Measurements from ENCODE around the gene SMPD3.

SMPD3 gene

GRCh38 chr16:68445458-68445857 lies 2.9 kb downstream of the SMPD3 start:
- Histone ChIP-seq H3K27me3 (ENCODE audit: control insufficient read depth in 5 of 5, insufficient read depth in 4 of 5, low read length in 5 of 5) (peaks cover 0 to 22% (median 10%) of the 10 kb centered on the region in 5 donors), H3K9me3 (ENCODE audit: control insufficient read depth in 5 of 5, low read length in 5 of 5) (no peaks in the 10 kb centered on the region), H3K9ac (ENCODE audit: low read length in 5 of 5) (no peak overlapping the region), H3K27ac (ENCODE audit: low read depth, low read length) (no peak overlapping the region), H3K4me1 (ENCODE audit: control insufficient read depth in 5 of 5, insufficient read depth in 5 of 5, low read length in 5 of 5) (peaks cover 0 to 29% (median 18%) of the 10 kb centered on the region in 5 donors), H3K36me3 (ENCODE audit: control insufficient read depth in 5 of 5, insufficient read depth in 5 of 5, low read length in 5 of 5) (no peaks in the 10 kb centered on the region), H3K4me3 (ENCODE audit: low read depth in 1 of 5, low read length in 5 of 5) (no peak overlapping the region)

GRCh38 chr16:68444056-68444657 lies 4.2 kb downstream of the SMPD3 start:
- Histone ChIP-seq H3K27ac (ENCODE audit: low read depth, low read length) (no peak overlapping the region), H3K36me3 (ENCODE audit: control insufficient read depth in 5 of 5, insufficient read depth in 5 of 5, low read length in 5 of 5) (no peaks in the 10 kb centered on the region), H3K9me3 (ENCODE audit: control insufficient read depth in 5 of 5, low read length in 5 of 5) (no peaks in the 10 kb centered on the region), H3K4me3 (ENCODE audit: low read depth in 1 of 5, low read length in 5 of 5) (no peak overlapping the region), H3K9ac (ENCODE audit: low read length in 5 of 5) (no peak overlapping the region), H3K4me1 (ENCODE audit: control insufficient read depth in 5 of 5, insufficient read depth in 5 of 5, low read length in 5 of 5) (peaks cover 0 to 27% (median 18%) of the 10 kb centered on the region in 5 donors), H3K27me3 (ENCODE audit: control insufficient read depth in 5 of 5, insufficient read depth in 4 of 5, low read length in 5 of 5) (peaks cover 0 to 25% (median 10%) of the 10 kb centered on the region in 5 donors)

DNA sequence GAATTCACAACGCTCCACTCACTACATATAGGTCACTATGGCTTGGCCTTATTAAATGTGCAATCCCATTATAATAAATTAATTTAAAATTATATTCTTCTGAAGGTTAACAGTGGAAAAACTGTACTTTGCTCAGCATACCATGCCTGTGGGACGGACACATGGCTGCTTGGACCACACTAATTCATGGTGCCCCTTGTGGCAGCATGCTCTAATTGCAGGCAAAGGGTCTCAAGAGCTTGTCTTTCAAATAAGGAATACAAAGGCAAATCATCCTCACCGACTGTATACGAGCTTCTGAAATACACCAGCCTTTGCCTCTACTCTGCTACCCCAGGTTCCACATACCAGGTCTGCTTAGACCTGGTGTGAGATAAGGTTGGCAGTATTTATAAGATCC lies 11.7 kb downstream of the SMPD3 start:
- Histone ChIP-seq H3K27me3 (ENCODE audit: control insufficient read depth in 5 of 5, insufficient read depth in 4 of 5, low read length in 5 of 5) (peaks cover 0 to 7% (median 3%) of the 10 kb centered on the region in 5 donors), H3K9me3 (ENCODE audit: control insufficient read depth in 5 of 5, low read length in 5 of 5) (peaks cover 0 to 5% (median 3%) of the 10 kb centered on the region in 5 donors), H3K27ac (ENCODE audit: low read depth, low read length) (no peak overlapping the region), H3K9ac (ENCODE audit: low read length in 5 of 5) (no peak overlapping the region), H3K4me1 (ENCODE audit: control insufficient read depth in 5 of 5, insufficient read depth in 5 of 5, low read length in 5 of 5) (no peaks in the 10 kb centered on the region), H3K4me3 (ENCODE audit: low read depth in 1 of 5, low read length in 5 of 5) (no peak overlapping the region), H3K36me3 (ENCODE audit: control insufficient read depth in 5 of 5, insufficient read depth in 5 of 5, low read length in 5 of 5) (no peaks in the 10 kb centered on the region)

- H3K9ac ChIP-seq (ENCODE audit: low read length in 5 of 5), result no peak overlapping the region
These were observed 13.6 kb downstream of the SMPD3 start for GRCh38 chr16:68434624-68435210.

GRCh38 chr16:68433316-68433715 lies 15.0 kb downstream of the SMPD3 start:
- peaks cover 0 to 4% (median 0%) of the 10 kb centered on the region in 5 donors for H3K27me3 ChIP-seq (ENCODE audit: control insufficient read depth in 5 of 5, insufficient read depth in 4 of 5, low read length in 5 of 5)
- no peak overlapping the region for H3K27ac ChIP-seq (ENCODE audit: low read depth, low read length)
- no peaks in the 10 kb centered on the region for H3K4me1 ChIP-seq (ENCODE audit: control insufficient read depth in 5 of 5, insufficient read depth in 5 of 5, low read length in 5 of 5)
- H3K9me3 ChIP-seq (ENCODE audit: control insufficient read depth in 5 of 5, low read length in 5 of 5), result peaks cover 0 to 5% (median 3%) of the 10 kb centered on the region in 5 donors
- no peak overlapping the region for H3K9ac ChIP-seq (ENCODE audit: low read length in 5 of 5)
- no peak overlapping the region for H3K4me3 ChIP-seq (ENCODE audit: low read depth in 1 of 5, low read length in 5 of 5)
- H3K36me3 ChIP-seq (ENCODE audit: control insufficient read depth in 5 of 5, insufficient read depth in 5 of 5, low read length in 5 of 5), result no peaks in the 10 kb centered on the region

More at GRCh38 chr16:68434624-68435210, 13.6 kb downstream of the SMPD3 start:
- peaks cover 0 to 5% (median 3%) of the 10 kb centered on the region in 5 donors for H3K9me3 ChIP-seq (ENCODE audit: control insufficient read depth in 5 of 5, low read length in 5 of 5)
- H3K27me3 ChIP-seq (ENCODE audit: control insufficient read depth in 5 of 5, insufficient read depth in 4 of 5, low read length in 5 of 5), result peaks cover 0 to 4% (median 1%) of the 10 kb centered on the region in 5 donors
- no peaks in the 10 kb centered on the region for H3K4me1 ChIP-seq (ENCODE audit: control insufficient read depth in 5 of 5, insufficient read depth in 5 of 5, low read length in 5 of 5)
- no peaks in the 10 kb centered on the region for H3K36me3 ChIP-seq (ENCODE audit: control insufficient read depth in 5 of 5, insufficient read depth in 5 of 5, low read length in 5 of 5)
- no peak overlapping the region for H3K4me3 ChIP-seq (ENCODE audit: low read depth in 1 of 5, low read length in 5 of 5)
- H3K27ac ChIP-seq (ENCODE audit: low read depth, low read length), result no peak overlapping the region

DNA sequence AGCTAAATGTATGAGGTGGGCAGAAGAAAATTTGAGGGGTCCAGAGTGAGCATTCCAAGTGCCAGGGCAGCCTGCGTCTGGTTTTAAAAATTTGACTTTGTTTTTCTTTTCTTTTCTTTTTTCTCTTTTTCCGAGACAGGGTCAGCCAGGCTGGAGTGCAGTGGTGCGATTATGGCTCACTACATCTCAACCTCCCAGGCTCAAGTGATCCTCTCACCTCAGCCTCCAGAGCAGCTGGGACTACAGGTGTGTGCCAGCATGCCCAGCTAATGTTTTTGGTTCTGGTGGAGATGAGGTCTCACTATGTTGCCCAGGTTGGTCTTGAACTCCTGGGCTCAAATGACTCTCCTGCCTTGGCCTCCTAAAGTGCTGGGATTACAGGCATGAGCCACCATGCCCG lies 15.6 kb downstream of the SMPD3 start:
- peaks cover 0 to 5% (median 3%) of the 10 kb centered on the region in 5 donors for H3K9me3 ChIP-seq (ENCODE audit: control insufficient read depth in 5 of 5, low read length in 5 of 5)
- H3K4me1 ChIP-seq (ENCODE audit: control insufficient read depth in 5 of 5, insufficient read depth in 5 of 5, low read length in 5 of 5), result no peaks in the 10 kb centered on the region
- no peak overlapping the region for H3K4me3 ChIP-seq (ENCODE audit: low read depth in 1 of 5, low read length in 5 of 5)
- no peak overlapping the region for H3K27ac ChIP-seq (ENCODE audit: low read depth, low read length)
- no peaks in the 10 kb centered on the region for H3K36me3 ChIP-seq (ENCODE audit: control insufficient read depth in 5 of 5, insufficient read depth in 5 of 5, low read length in 5 of 5)
- no peak overlapping the region for H3K9ac ChIP-seq (ENCODE audit: low read length in 5 of 5)
- H3K27me3 ChIP-seq (ENCODE audit: control insufficient read depth in 5 of 5, insufficient read depth in 4 of 5, low read length in 5 of 5), result no peaks in the 10 kb centered on the region

- Histone ChIP-seq H3K36me3 (ENCODE audit: control insufficient read depth in 5 of 5, insufficient read depth in 5 of 5, low read length in 5 of 5) (no peaks in the 10 kb centered on the region), H3K4me1 (ENCODE audit: control insufficient read depth in 5 of 5, insufficient read depth in 5 of 5, low read length in 5 of 5) (no peaks in the 10 kb centered on the region), H3K27ac (ENCODE audit: low read depth, low read length) (no peak overlapping the region), H3K27me3 (ENCODE audit: control insufficient read depth in 5 of 5, insufficient read depth in 4 of 5, low read length in 5 of 5) (no peaks in the 10 kb centered on the region), H3K9ac (ENCODE audit: low read length in 5 of 5) (no peak overlapping the region), H3K4me3 (ENCODE audit: low read depth in 1 of 5, low read length in 5 of 5) (no peak overlapping the region), H3K9me3 (ENCODE audit: control insufficient read depth in 5 of 5, low read length in 5 of 5) (no peaks in the 10 kb centered on the region)
These were observed 19.0 kb downstream of the SMPD3 start for GRCh38 chr16:68429076-68429854.

DNA sequence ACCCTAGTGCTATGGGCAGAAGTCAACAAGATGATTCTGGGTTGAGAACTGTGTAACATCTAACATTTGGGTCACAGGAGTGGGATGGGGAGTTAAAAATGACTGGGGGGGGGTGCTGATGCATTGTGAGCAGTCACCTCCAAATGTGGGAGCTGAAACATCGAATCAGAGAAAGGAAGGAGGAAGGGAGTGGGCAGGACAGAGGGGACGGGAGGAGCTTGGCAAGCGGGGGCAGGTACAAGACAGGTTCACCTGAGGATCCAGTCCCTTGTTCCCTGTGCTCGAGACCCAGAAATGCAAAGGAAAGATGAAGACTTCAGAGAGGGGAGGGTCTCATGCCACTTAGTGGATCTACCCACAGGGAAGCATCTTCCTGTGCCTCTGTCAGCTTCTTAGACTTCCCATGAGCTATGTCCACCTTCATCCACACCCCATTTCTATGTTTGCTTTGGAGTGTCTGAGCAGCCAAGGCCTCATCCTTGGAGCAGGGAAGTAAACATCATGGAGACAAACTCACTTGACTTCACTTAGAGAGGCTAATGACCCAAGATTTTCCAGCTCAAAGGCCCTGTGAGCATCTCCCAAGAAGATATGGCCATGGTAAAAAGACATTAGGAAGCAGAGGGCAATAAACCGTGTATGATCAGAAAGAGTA lies 20.5 kb downstream of the SMPD3 start:
- Histone ChIP-seq H3K9me3 (ENCODE audit: control insufficient read depth in 5 of 5, low read length in 5 of 5) (no peaks in the 10 kb centered on the region), H3K27me3 (ENCODE audit: control insufficient read depth in 5 of 5, insufficient read depth in 4 of 5, low read length in 5 of 5) (no peaks in the 10 kb centered on the region), H3K27ac (ENCODE audit: low read depth, low read length) (no peak overlapping the region), H3K9ac (ENCODE audit: low read length in 5 of 5) (no peak overlapping the region), H3K4me1 (ENCODE audit: control insufficient read depth in 5 of 5, insufficient read depth in 5 of 5, low read length in 5 of 5) (no peaks in the 10 kb centered on the region), H3K4me3 (ENCODE audit: low read depth in 1 of 5, low read length in 5 of 5) (no peak overlapping the region), H3K36me3 (ENCODE audit: control insufficient read depth in 5 of 5, insufficient read depth in 5 of 5, low read length in 5 of 5) (no peaks in the 10 kb centered on the region)

GRCh38 chr16:68426347-68426652 lies 22.0 kb downstream of the SMPD3 start:
- Histone ChIP-seq H3K27ac (ENCODE audit: low read depth, low read length) (no peak overlapping the region), H3K9me3 (ENCODE audit: control insufficient read depth in 5 of 5, low read length in 5 of 5) (no peaks in the 10 kb centered on the region), H3K4me1 (ENCODE audit: control insufficient read depth in 5 of 5, insufficient read depth in 5 of 5, low read length in 5 of 5) (no peaks in the 10 kb centered on the region), H3K4me3 (ENCODE audit: low read depth in 1 of 5, low read length in 5 of 5) (no peak overlapping the region), H3K9ac (ENCODE audit: low read length in 5 of 5) (no peak overlapping the region), H3K36me3 (ENCODE audit: control insufficient read depth in 5 of 5, insufficient read depth in 5 of 5, low read length in 5 of 5) (no peaks in the 10 kb centered on the region), H3K27me3 (ENCODE audit: control insufficient read depth in 5 of 5, insufficient read depth in 4 of 5, low read length in 5 of 5) (no peaks in the 10 kb centered on the region)

All from subcutaneous abdominal adipose tissue (tissue), 5 donors.